Glomerular endothelial cell (primary cell): ENCODE data around the gene NPFF. TPM values are rescaled to one million over a fixed set of nuclear protein-coding genes. Genes with fewer than 3 reads are reported as not detected.

Experiments used
- DNase-seq: peaks from one replicate; pipeline ENCODE4 v3.0.0-alpha.2; 2011; ENCODE audit warnings: low read depth, low spot score; ENCODE audit errors: extremely low read depth
- total RNA-seq: library from RNA; depleted of rRNA; stranded (reverse); fragments of >200 nt; gene quantifications from 2 replicates; pipeline ENCODE4 v1.2.3, GENCODE V29; 2015

Gene NPFF
- total RNA-seq, 1 donor from 2014 or later = 0.70 TPM

DNA sequence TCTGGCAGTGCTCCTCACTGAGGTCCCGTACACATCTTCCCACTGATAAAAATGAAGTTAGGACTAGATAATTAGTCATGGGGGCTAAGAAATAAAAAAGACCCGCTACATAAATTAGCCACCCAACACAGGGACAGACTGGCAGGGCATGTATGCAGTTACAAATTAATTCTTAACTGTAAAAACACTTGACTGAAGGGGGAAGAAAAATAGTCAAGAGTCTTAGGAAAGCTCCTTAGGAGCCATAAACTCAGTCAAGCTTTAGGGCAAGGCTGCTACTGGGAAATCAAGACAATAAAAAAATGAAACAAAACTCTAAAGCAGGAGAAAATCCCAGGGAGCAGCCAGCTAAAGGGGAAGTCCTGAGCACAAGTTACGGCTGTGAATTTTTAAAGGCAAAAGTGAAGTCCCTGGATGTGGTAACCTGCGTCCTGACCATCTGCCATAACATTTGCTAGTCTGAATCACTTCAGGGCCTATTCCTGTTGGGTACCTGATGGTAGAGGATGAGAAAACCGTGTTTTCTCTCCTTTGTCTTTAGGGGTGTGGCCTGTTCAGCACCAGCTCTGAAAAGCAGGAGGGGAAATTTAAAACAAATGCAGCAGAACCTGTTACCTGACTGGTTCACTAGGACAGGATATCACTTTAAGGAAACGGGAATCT lies 7.5 kb upstream of the NPFF start:
- no peak for DNase-seq

- DNase-seq = no peak
Observed at GRCh38 chr12:53513712-53514410, 6.6 kb upstream of the NPFF start.

DNA sequence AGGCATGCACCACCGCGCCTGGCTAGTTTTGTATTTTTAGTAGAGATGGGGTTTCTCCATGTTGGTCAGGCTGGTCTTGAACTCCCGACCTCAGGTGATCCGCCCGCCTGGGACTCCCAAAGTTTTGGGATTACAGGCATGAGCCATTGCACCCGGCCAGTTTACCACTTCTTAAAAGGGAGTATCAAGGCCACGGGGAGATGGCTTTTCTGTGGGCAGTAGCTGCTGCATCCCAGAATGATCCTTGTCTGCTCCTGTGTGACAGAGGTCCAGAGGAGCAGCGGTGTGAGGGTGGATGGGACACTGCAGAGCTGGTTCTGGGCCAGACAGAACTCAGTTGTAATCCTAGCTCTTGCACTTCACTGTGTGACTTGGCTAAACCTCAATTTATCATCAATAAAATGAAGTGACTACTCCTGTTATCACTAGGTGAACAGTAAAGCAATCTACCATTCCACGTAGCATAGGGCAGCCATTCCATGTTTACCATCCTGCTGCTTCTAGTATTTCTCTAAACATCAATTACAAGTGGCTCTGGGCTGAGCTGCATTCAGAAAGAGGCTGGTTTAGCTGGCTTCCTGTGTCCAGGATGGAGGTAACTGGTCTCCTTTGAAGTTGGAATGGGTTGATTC lies 3.0 kb upstream of the NPFF start:
- DNase-seq = no peak

GRCh38 chr12:53508534-53509170 lies 1.4 kb upstream of the NPFF start:
- DNase-seq = peak; percentile 48

- no peak for DNase-seq
Observed at GRCh38 chr12:53507603-53507885, 260 bp upstream of the NPFF start.

- no peak for DNase-seq
Observed at GRCh38 chr12:53506450-53506785, 866 bp downstream of the NPFF start.

- no peak for DNase-seq
Observed at GRCh38 chr12:53505555-53506449, 1.5 kb downstream of the NPFF start.

- DNase-seq = no peak
Observed at GRCh38 chr12:53505086-53505485, 2.2 kb downstream of the NPFF start.

DNA sequence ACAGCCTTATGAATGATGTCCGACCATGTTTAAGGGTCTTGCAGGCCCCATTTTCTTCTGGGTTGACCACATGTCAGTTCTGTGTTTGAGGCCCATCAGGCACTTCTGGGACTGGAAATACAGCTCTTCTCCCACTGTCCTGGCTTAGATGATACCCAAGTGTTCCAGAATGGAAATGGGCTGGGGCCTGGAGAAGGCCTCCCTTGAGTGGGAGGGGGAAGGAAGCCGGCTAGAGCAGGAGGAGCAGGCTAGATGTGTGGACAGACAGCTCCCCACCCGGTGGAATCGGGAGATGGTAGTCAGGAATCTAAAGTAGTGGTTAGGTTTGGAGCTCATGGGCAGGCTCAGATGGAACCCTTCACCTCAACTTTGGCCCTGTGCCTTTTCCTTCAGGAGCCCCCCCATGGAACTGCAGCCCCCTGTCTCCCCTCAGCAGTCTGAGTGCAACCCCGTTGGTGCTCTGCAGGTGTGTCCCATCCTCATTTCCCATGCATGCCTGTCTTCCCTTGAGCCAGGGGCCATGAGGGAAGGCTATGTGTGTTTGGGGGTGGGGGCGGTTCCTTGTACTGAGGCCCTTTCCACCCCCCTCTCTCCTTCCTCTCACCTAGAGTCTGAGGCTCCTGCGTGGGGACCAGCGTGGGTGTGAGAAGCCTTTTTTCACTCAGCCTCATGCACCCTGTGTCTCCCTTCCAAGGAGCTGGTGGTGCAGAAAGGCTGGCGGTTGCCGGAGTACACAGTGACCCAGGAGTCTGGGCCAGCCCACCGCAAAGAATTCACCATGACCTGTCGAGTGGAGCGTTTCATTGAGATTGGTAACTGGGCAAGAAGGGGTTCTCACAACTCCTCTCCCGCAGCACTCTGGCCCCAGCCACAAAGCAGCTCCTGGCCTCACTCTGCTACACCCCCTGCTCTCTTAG lies 3.0 kb downstream of the NPFF start:
- DNase-seq = no peak

DNA sequence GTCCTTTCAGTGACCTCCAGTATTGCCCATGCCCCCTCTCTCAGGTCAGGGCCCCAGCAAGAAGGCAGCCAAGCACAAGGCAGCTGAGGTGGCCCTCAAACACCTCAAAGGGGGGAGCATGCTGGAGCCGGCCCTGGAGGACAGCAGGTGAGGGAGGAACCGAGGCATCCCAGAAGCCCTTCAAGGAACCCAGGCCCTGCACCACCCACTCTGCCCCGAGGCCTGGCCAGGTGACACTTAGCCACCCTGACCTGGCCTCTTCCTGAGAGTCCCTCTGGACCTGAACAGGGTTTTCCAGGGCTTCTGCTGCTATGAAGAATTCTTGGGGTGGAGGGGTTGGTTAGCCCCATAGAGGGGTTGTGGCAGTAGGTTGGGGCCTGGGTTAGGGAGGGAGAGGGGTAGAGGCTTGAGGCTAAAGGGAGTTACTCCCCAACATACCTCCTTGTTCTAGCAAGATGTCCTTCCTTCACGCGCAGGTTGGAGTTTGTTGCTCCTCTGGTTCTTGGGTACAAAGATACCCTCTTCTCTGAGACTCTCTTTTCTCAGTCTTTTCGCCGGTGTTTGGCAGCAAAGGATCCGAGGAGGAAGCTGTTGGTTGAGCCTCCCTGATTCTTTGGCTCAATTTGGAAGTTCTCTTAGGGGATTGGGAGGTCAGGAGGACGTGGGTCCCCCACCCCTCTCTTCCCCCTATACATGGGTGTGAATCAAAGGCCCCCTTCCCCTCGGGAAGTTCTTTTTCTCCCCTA lies 4.1 kb downstream of the NPFF start:
- DNase-seq = no peak

GRCh38 chr12:53502331-53502730 lies 5.0 kb downstream of the NPFF start:
- no peak for DNase-seq

DNA sequence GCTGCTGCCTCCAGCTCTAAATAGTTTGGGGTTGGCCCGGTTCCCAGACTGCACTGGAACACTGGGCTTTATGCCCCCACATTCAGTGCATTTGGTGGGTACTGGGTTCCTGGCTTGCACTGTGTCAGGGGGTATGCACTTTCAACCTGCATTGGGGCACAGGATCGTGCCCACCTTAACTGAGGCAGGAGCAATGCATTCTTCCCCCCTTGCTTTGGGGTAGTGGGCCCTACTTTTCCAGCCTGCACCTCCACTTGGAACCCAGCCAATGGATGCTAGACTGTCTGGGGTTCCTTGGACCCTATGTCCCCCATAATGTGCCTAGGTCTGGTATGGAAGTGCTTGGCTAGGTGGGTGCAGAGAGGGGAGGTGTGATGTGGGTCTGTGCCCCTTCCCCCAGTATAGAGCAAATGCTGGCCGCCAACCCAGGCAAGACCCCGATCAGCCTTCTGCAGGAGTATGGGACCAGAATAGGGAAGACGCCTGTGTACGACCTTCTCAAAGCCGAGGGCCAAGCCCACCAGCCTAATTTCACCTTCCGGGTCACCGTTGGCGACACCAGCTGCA lies 5.6 kb downstream of the NPFF start:
- DNase-seq = no peak

DNA sequence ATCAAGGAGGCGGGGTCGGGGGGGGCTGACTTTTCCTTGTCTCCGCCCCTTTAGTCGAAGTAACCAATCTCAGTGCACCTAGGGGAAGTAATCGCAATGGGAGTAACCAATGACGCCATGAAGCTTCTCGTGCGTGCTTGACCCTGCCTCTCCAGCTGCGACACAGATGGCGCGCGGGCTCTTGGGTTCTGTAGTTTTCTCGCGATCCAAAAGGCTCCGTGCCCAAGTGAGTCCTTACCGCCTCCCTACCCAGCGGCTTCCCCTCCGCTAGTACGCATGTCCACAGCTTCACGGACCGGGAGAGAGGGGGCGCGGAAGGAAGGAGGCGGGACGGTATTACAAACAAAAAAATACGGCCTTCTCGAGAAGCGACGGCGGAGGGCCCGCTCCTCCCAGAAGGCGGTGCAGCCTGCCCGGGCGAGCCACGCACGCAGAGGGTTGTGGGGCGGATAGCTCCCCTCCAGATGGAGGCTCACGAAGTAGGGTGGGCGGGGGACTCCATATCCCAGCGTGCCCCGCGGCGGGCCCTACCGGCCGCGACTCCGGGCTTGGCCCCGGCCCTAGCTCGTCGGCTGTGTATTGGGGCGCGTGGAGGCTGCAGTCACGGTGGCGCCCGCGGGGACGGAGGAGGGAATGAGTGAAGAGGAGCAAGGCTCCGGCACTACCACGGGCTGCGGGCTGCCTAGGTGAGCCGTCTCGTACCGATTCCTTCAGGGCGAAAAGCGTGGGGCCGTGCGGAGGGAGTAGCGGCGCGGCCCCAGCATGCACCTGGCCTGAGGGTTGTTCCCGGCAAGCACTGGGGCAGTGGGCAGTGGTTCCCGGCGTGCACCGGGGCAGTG lies 6.3 kb downstream of the NPFF start, which contains the start of gene TARBP2:
Gene TARBP2 (plus strand): TSS at position 508 of the 839 bp plus-strand sequence. CDS start 126 bp downstream, at position 634.
- peak; percentile 98 for DNase-seq

DNA sequence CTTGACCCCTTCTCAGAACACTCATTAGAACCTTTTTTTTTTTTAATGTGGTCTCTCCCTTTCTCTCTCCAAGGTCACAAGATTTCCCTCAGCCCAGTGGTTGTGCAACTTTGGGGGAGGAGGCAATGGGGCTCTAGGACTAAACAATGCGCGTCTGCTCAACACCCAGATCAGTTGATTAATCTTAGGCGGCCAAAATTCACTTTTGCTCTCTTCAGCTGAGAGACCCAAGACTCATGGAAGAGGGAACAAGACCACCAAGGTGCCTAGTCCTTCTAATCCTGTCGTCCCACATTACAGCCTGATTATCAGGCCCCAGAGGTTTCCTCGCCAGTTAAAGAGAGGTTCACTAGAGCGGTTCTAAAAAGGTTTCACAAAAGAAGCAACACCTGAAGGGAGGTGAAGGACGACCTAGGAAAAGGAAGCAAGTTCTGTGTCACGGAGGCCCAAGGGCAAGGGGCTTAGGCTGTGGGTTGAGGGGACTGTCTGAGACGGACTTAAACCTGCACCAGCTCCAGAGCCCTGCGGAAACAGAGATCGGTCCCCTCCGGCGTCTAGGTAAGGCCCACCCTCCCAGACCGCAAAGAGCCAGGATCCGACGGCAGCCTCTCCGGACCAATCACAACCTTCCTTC lies 7.0 kb downstream of the NPFF start:
- no peak for DNase-seq

DNA sequence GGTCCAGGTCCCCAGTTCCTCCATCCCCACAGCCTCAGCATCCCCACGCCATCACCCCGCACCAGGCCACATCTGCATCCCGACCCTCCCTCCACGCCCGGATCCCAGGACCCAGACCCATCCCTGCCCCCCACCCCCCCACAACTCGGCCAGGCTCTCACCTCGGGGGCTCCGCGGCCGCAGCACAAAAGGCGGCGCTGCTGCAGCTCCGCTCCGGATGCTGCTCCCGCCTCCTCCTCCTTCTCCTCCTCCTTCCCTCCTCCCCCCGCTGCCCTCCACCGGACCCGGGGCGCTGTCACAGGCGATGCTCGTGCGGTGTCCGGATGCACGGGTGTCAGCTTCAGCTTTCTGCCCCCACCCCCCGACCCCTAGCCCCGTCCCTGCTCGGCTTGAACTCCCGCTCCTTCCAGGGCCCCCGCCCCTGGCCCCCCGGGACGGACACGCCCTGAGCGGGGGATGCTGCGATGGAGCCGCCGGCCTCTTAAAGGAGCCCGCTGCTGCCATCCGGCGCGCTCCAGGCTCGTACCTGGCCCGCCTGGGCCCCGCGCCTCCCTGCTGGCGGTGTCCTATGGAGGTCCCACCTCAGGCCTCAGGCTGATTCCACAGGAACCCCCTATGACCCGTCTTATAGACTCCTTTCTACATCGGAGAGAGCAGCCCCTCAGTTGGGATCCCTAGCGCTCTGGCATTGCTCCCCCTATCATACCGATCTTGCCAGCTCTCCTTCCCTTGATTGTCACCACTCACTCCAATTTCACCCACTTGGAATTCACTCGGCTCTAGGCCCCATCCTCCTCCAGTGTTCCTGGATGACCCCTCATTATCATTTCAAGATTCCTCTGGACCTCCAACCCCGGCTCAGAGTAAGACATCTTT lies 7.8 kb downstream of the NPFF start, which contains the start of gene MAP3K12:
Gene MAP3K12 (minus strand): TSS at position 193 of the 876 bp plus-strand sequence. CDS start 12,067 bp downstream, outside the sequence.
- no peak for DNase-seq

DNA sequence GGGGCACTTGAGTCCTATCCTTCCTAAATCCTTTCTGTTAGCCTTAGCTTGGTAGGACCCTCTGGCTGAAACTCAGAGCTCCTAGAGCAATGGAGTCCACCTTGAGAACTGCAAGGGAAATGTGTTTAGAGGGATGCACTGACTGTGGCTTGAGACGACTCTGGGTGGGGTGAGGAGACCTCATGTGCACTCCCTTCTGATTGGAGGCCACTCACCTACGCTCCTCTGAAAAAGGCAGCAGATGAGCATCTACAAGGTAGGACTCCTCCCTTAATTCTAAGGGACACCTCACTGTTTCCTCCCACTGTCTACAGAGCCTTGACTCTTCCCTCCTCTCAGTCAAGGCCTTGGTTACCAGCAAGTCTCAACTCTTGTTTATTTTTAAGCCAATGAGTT lies 9.1 kb downstream of the NPFF start:
- no peak for DNase-seq
